HCT116 (cell line): ENCODE measurements around the gene CNNM4. TPM values are rescaled to one million over a fixed set of nuclear protein-coding genes. Genes with fewer than 3 reads are reported as not detected.

Experiments
- ATAC-seq: fragments of 200-7000 bp; cut with Tn5 transposase; 2 replicates; pipeline ENCODE4 v1.9.1; 2020; ENCODE audit warnings: mild to moderate bottlenecking, moderate library complexity
- BruUV-seq: library from RNA; stranded (reverse); fragments of 400-500 nt; replicated peaks from 2 replicates; lab custom pipeline; 2021; lab: Mats Ljungman, UMichigan
- CTCF ChIA-PET: fragments of 300-600 bp; sonication (Branson Sonifier 250); formaldehyde crosslinking; loops from one replicate; lab custom pipeline; 2021; ENCODE audit warnings: antibody characterized with exemption; lab: Charles Lee
- POLR2A ChIA-PET: fragments of 300-600, 350-600 bp; sonication (Branson Sonifier 250); formaldehyde crosslinking; loops from one replicate; lab custom pipeline; 2021; ENCODE audit warnings: antibody characterized with exemption; lab: Charles Lee
- RAD21 ChIA-PET, 2 experiments: fragments of 300-600 bp; sonication (Branson Sonifier 250); formaldehyde crosslinking; loops; one replicate each; lab custom pipeline; 2023; ENCODE audit warnings: low total read pairs in 2 of 2; ENCODE audit not compliant: uncharacterized antibody in 2 of 2, unreplicated experiment in 2 of 2, low non-redundant PET in 1 of 2; lab: Charles Lee
- DNase-seq: peaks from one replicate; pipeline ENCODE4 v3.0.0-alpha.2; 2010; ENCODE audit warnings: low read depth, low spot score
- H2AFZ ChIP-seq: fragments of 200-600 bp; shearing (Covaris generic), sonication (generic); 2 replicates; pipeline ENCODE4 v1.6.1; 2017; ENCODE audit warnings: low read depth, mixed run types, mixed read lengths, antibody characterized with exemption, low read length; ENCODE audit not compliant: poor library complexity, severe bottlenecking
- H3K27ac ChIP-seq: 2 replicates; pipeline ENCODE4 v1.5.1; 2012; ENCODE audit warnings: low read depth, low read length
- H3K27me3 ChIP-seq: fragments of 200-600 bp; sonication (generic); 2 replicates; pipeline ENCODE4 v1.6.1; 2016; ENCODE audit warnings: mixed run types, low read length, mixed read lengths; ENCODE audit not compliant: insufficient read depth
- H3K36me3 ChIP-seq, 2 experiments: fragments of 200-500 bp in 1 of 2; fragments of 200-600 bp in 1 of 2; sonication (Bioruptor generic) in 1 of 2; sonication (generic) in 1 of 2; 2 replicates each; pipeline versions ENCODE4 v1.5.1 to v1.6.1; 2014 to 2016; ENCODE audit warnings: low read length in 2 of 2, inconsistent platforms in 1 of 2, mixed read lengths in 1 of 2, mixed run types in 1 of 2; ENCODE audit not compliant: insufficient read depth in 2 of 2, control insufficient read depth in 1 of 2
- H3K4me1 ChIP-seq, 2 experiments: fragments of 200-600 bp in 1 of 2; sonication (generic) in 1 of 2; 2 replicates each; pipeline versions ENCODE4 v1.5.1 to v1.6.1; 2012 to 2017; ENCODE audit warnings: low read length in 2 of 2, inconsistent platforms in 1 of 2, mild to moderate bottlenecking in 1 of 2, mixed read lengths in 1 of 2, mixed run types in 1 of 2, moderate library complexity in 1 of 2; ENCODE audit not compliant: insufficient read depth in 2 of 2, control insufficient read depth in 1 of 2
- H3K4me2 ChIP-seq: fragments of 200-600 bp; sonication (generic); 2 replicates; pipeline ENCODE4 v1.6.1; 2017; ENCODE audit warnings: mixed run types, low read length, mixed read lengths
- H3K4me3 ChIP-seq, 2 experiments: fragments of 200-600 bp in 1 of 2; sonication (generic) in 1 of 2; replicated peaks in 1 of 2; 2 replicates each; pipeline ENCODE4 v1.5.1; 2011 to 2016; ENCODE audit warnings: low read length in 2 of 2, control low read depth in 1 of 2, low read depth in 1 of 2, mild to moderate bottlenecking in 1 of 2, mixed read lengths in 1 of 2, mixed run types in 1 of 2
- H3K79me2 ChIP-seq: fragments of 200-600 bp; sonication (generic); 2 replicates; pipeline ENCODE4 v1.6.1; 2017; ENCODE audit warnings: mild to moderate bottlenecking, mixed run types, low read length, moderate library complexity, mixed read lengths; ENCODE audit not compliant: insufficient read depth
- H3K9ac ChIP-seq: fragments of 200-600 bp; sonication (generic); 2 replicates; pipeline ENCODE4 v1.6.1; 2016; ENCODE audit warnings: low read length, mixed read lengths
- H3K9me2 ChIP-seq: fragments of 200-600 bp; sonication (generic), shearing (Covaris generic); 2 replicates; pipeline ENCODE4 v1.6.1; 2017; ENCODE audit warnings: mixed run types, mild to moderate bottlenecking, moderate library complexity; ENCODE audit not compliant: insufficient read depth
- H3K9me3 ChIP-seq, 2 experiments: fragments of 200-500 bp in 1 of 2; fragments of 200-600 bp in 1 of 2; sonication (Bioruptor generic) in 1 of 2; sonication (generic) in 1 of 2; 2 replicates each; pipeline ENCODE4 v1.6.1; 2014 to 2017; ENCODE audit warnings: low read length in 2 of 2, mixed read lengths in 2 of 2, inconsistent platforms in 1 of 2, low read depth in 1 of 2, mild to moderate bottlenecking in 1 of 2, mixed run types in 1 of 2, moderate library complexity in 1 of 2; ENCODE audit not compliant: control insufficient read depth in 1 of 2, insufficient read depth in 1 of 2
- H4K20me1 ChIP-seq: fragments of 200-600 bp; sonication (generic), shearing (Covaris generic); 2 replicates; pipeline ENCODE4 v1.6.1; 2017; ENCODE audit warnings: mixed run types, mild to moderate bottlenecking, moderate library complexity; ENCODE audit not compliant: insufficient read depth
- CBX3 ChIP-seq: IDR thresholded peaks from 2 replicates; pipeline ENCODE4 v1.6.1; 2012; ENCODE audit warnings: low read depth
- ELF1 ChIP-seq: IDR thresholded peaks from 2 replicates; pipeline ENCODE4 v1.6.1; 2012; ENCODE audit warnings: low read depth, borderline replicate concordance
- EZH2phosphoT487 ChIP-seq: fragments of 200-600 bp; IDR thresholded peaks from 2 replicates; pipeline ENCODE4 v1.6.1; 2018; ENCODE audit warnings: antibody characterized with exemption, borderline replicate concordance
- MAX ChIP-seq: IDR thresholded peaks from 2 replicates; pipeline ENCODE4 v1.6.1; 2012
- POLR2A ChIP-seq: IDR thresholded peaks from 2 replicates; pipeline ENCODE4 v1.7.0; 2011; ENCODE audit warnings: borderline replicate concordance; ENCODE audit not compliant: insufficient read depth, insufficient read length; ENCODE audit errors: extremely low read depth
- REST ChIP-seq: IDR thresholded peaks from 2 replicates; pipeline ENCODE4 v1.6.1; 2012; ENCODE audit warnings: low read depth
- SIN3A ChIP-seq: IDR thresholded peaks from 2 replicates; pipeline ENCODE4 v1.6.1; 2012; ENCODE audit warnings: low read depth
- SP1 ChIP-seq: IDR thresholded peaks from 2 replicates; pipeline ENCODE4 v1.6.1; 2012; ENCODE audit warnings: low read depth
- SRF ChIP-seq: IDR thresholded peaks from 2 replicates; pipeline ENCODE4 v1.6.1; 2012; ENCODE audit warnings: low read depth
- TCF7L2 ChIP-seq: IDR thresholded peaks from 2 replicates; pipeline ENCODE4 v1.7.0; 2011; ENCODE audit warnings: borderline replicate concordance, inconsistent platforms; ENCODE audit not compliant: insufficient read depth, insufficient read length; ENCODE audit errors: extremely low read depth
- YY1 ChIP-seq: IDR thresholded peaks from 2 replicates; pipeline ENCODE4 v1.6.1; 2011; ENCODE audit warnings: low read length, low read depth, moderate library complexity, mild to moderate bottlenecking; ENCODE audit not compliant: insufficient replicate concordance; ENCODE audit errors: extremely low read depth
- ZBTB33 ChIP-seq: IDR thresholded peaks from 2 replicates; pipeline ENCODE4 v1.6.1; 2011; ENCODE audit warnings: mild to moderate bottlenecking, low read length, moderate library complexity; ENCODE audit not compliant: insufficient replicate concordance; ENCODE audit errors: extremely low read depth
- ZNF274 ChIP-seq: fragments of 200-500 bp; sonication (Bioruptor generic); IDR thresholded peaks from 2 replicates; pipeline ENCODE4 v1.6.1; 2014; ENCODE audit warnings: mild to moderate bottlenecking, low read depth, low read length, inconsistent platforms
- intact Hi-C: fragments of 100-400 bp; cut with micrococcal nuclease; formaldehyde crosslinking; loops from 2 replicates; pipeline ENCODE4 v1.10.0; 2022
- total RNA-seq: library from RNA; stranded (reverse); gene quantifications from one replicate; pipeline ENCODE4 v1.2.1, GENCODE V29; 2021; ENCODE audit not compliant: unreplicated experiment

CNNM4 gene
- total RNA-seq, 1 experiment from 2014 or later, result 7.9 TPM

GRCh38 chr2:96821113-96821675 is 60.5 kb downstream of the CNNM4 start:
- peaks cover 70% of the 10 kb centered on the region for H3K79me2 ChIP-seq
- POLR2A ChIA-PET, result no interaction called here
- H2AFZ ChIP-seq, result no peak overlapping the region
- TF ChIP-seq POLR2A (no peak), ZNF274 (no peak), TCF7L2 (no peak)
- TF ChIP-seq, all 23 proteins: peak for 0
- ChIA-PET CTCF (no interaction called here), RAD21 (no interaction called here)
- Histone ChIP-seq H3K9me3 (no peaks in the 10 kb centered on the region), H3K4me3 (no peak overlapping the region), H3K9me2 (no peaks in the 10 kb centered on the region), H3K9ac (no peak overlapping the region), H3K4me2 (no peak overlapping the region), H3K36me3 (peaks cover 6 to 9% of the 10 kb centered on the region in 2 experiments; a peak in 2 of 4 replicates), H3K27ac (no peak overlapping the region), H4K20me1 (no peaks in the 10 kb centered on the region), H3K4me1 (peaks cover 9 to 12% of the 10 kb centered on the region in 2 experiments), H3K27me3 (no peaks in the 10 kb centered on the region)
- DNase-seq, result no peak
- no peak for ATAC-seq
- no TSS peak for BruUV-seq
- intact Hi-C loops, result no loop called here

- H2AFZ ChIP-seq, result no peak overlapping the region
- RAD21 ChIA-PET, result no interaction called here
- CTCF ChIA-PET, result no interaction called here
- peaks cover 62% of the 10 kb centered on the region for H3K79me2 ChIP-seq
- no peak overlapping the region for H3K27ac ChIP-seq
- no peak overlapping the region for H3K9ac ChIP-seq
- H3K9me3 ChIP-seq, result no peaks in the 10 kb centered on the region
- BruUV-seq, result no TSS peak
- intact Hi-C loops, result no loop called here
- no peaks in the 10 kb centered on the region for H3K9me2 ChIP-seq
- peaks cover 2 to 4% of the 10 kb centered on the region in 2 experiments; a peak in 3 of 4 replicates for H3K4me1 ChIP-seq
- H3K27me3 ChIP-seq, result no peaks in the 10 kb centered on the region
- peaks cover 6 to 12% of the 10 kb centered on the region in 2 experiments; a peak in 2 of 4 replicates for H3K36me3 ChIP-seq
- H4K20me1 ChIP-seq, result no peaks in the 10 kb centered on the region
- H3K4me2 ChIP-seq, result no peak overlapping the region
- ATAC-seq (no peak), DNase-seq (no peak)
- POLR2A ChIA-PET, result no interaction called here
- H3K4me3 ChIP-seq, result no peak overlapping the region
- TF ChIP-seq SP1 (no peak), YY1 (no peak), EZH2phosphoT487 (no peak), REST (no peak), POLR2A (no peak), MAX (no peak), SRF (no peak), ELF1 (no peak), ZBTB33 (no peak), SIN3A (no peak), CBX3 (no peak)
Observed at GRCh38 chr2:96822786-96823185, 62.1 kb downstream of the CNNM4 start.
